ENCODE data around the gene SLC37A1. TPM values are rescaled to one million over a fixed set of nuclear protein-coding genes. Genes with fewer than 3 reads are reported as not detected.
"Not testable (repeated sequence)": the region's sequence is repeated elsewhere in the genome, so short reads cannot be mapped to it uniquely, and the experiment has no call there.

The SLC37A1 gene
- total and polyA plus RNA-seq, 12 donors = 1.8 to 13.2 (median 5.5) TPM

- no peaks in the 10 kb centered on the region for H3K36me3 ChIP-seq
- H3K9me3 ChIP-seq = no peaks in the 10 kb centered on the region
- H3K4me1 ChIP-seq = peaks cover 0 to 39% (median 4%) of the 10 kb centered on the region in 9 donors
- H3K27me3 ChIP-seq = no peaks in the 10 kb centered on the region
- WGBS, 2 donors = 90 to 91% methylated on average over 2 of the region's 2 CpGs
- no peak overlapping the region for H3K27ac ChIP-seq
- ATAC-seq = no peak
- DNase-seq = no peak
- intact Hi-C loops (cut with DNase I) = no loop called here
- TF ChIP-seq CTCF (IDR thresholded peaks at IDR 0.05) = no peak
- no peak overlapping the region for H3K4me3 ChIP-seq
Measured at GRCh38 chr21:42469272-42469671, 44.4 kb upstream of the SLC37A1 start.

GRCh38 chr21:42469726-42470125 is 43.9 kb upstream of the SLC37A1 start:
- WGBS, 2 donors = 91 to 96% methylated on average over 4 of the region's 4 CpGs
- DNase-seq; H3K4me3 ChIP-seq; H3K9me3 ChIP-seq; H3K27me3 ChIP-seq; intact Hi-C loops (cut with DNase I); H3K36me3 ChIP-seq; ATAC-seq; H3K27ac ChIP-seq: not testable (repeated sequence)
- peaks cover 0 to 35% (median 4%) of the 10 kb centered on the region in 9 donors for H3K4me1 ChIP-seq

GRCh38 chr21:42471206-42471605 is 42.4 kb upstream of the SLC37A1 start:
- intact Hi-C loops (cut with DNase I) = no loop called here
- Histone ChIP-seq H3K36me3 (no peaks in the 10 kb centered on the region), H3K9me3 (no peaks in the 10 kb centered on the region), H3K27ac (no peak overlapping the region), H3K4me3 (no peak overlapping the region), H3K27me3 (no peaks in the 10 kb centered on the region), H3K4me1 (peaks cover 0 to 22% (median 4%) of the 10 kb centered on the region in 9 donors)
- no peak for DNase-seq
- TF ChIP-seq CTCF (IDR thresholded peaks at IDR 0.05) = no peak
- ATAC-seq = no peak
- WGBS, 2 donors = 86 to 88% methylated on average over 9 of the region's 9 CpGs

- intact Hi-C loops (cut with DNase I) = no loop called here
- WGBS, 2 donors = 89 to 91% methylated on average over 13 of the region's 13 CpGs
- TF ChIP-seq CTCF (IDR thresholded peaks at IDR 0.05) = no peak
- Histone ChIP-seq H3K27me3 (no peaks in the 10 kb centered on the region), H3K4me3 (no peak overlapping the region), H3K9me3 (no peaks in the 10 kb centered on the region), H3K4me1 (peaks cover 0 to 18% (median 4%) of the 10 kb centered on the region in 9 donors), H3K36me3 (no peaks in the 10 kb centered on the region), H3K27ac (no peak overlapping the region)
- ATAC-seq (no peak), DNase-seq (no peak)
Measured at GRCh38 chr21:42471716-42472330, 41.8 kb upstream of the SLC37A1 start.

- no peaks in the 10 kb centered on the region for H3K9me3 ChIP-seq
- no peak for ATAC-seq
- 72 to 85% methylated on average over 7 of the region's 7 CpGs for WGBS, 2 donors
Measured at GRCh38 chr21:42472521-42472920, 41.1 kb upstream of the SLC37A1 start.

More at GRCh38 chr21:42472521-42472920, 41.1 kb upstream of the SLC37A1 start:
- no peak for TF ChIP-seq CTCF (IDR thresholded peaks at IDR 0.05)
- Histone ChIP-seq H3K36me3 (no peaks in the 10 kb centered on the region), H3K27me3 (no peaks in the 10 kb centered on the region), H3K4me1 (peaks cover 0 to 12% (median 1%) of the 10 kb centered on the region in 9 donors), H3K4me3 (no peak overlapping the region), H3K27ac (no peak overlapping the region)
- no peak for DNase-seq
- intact Hi-C loops (cut with DNase I) = no loop called here
